ENCODE results near the gene SLC17A8. TPM values are rescaled to one million over a fixed set of nuclear protein-coding genes. Genes with fewer than 3 reads are reported as not detected.
A peak's percentile ranks its signal among the peaks of the same experiment; 100 is the strongest.

The SLC17A8 gene
- total RNA-seq, 1 experiment from 2014 or later: not detected

GRCh38 chr12:100372853-100373640, 16.2 kb downstream of the SLC17A8 start:
- Histone ChIP-seq H2BK120ac (ENCODE audit: low read depth, low read length, poor library complexity, severe bottlenecking) (no peak overlapping the region), H2AK5ac (ENCODE audit: insufficient read length, low read length) (no peak overlapping the region), H3K9me3 (ENCODE audit: control insufficient read depth, low read depth, low read length) (no peaks in the 10 kb centered on the region), H4K8ac (replicated peaks; ENCODE audit: insufficient read length, low read depth, low read length) (no peak overlapping the region), H3K23ac (ENCODE audit: insufficient read length, low read depth, low read length) (no peak overlapping the region), H2BK5ac (ENCODE audit: insufficient read length, low read length) (no peak overlapping the region), H3K56ac (ENCODE audit: insufficient read length, low read depth, low read length) (no peak overlapping the region), H2AFZ (ENCODE audit: low read length) (no peak overlapping the region), H3K79me1 (ENCODE audit: insufficient read depth, low read depth, low read length, poor library complexity, severe bottlenecking) (no peaks in the 10 kb centered on the region), H3K14ac (ENCODE audit: insufficient read depth, low read length) (no peak overlapping the region), H4K91ac (ENCODE audit: insufficient read length, low read depth, low read length) (no peak overlapping the region), H2BK20ac (ENCODE audit: low read depth, low read length, poor library complexity, severe bottlenecking) (no peak overlapping the region), H3K18ac (ENCODE audit: insufficient read length, low read depth, low read length) (no peak overlapping the region), H3K27ac (ENCODE audit: insufficient read length, low read depth, low read length) (no peak overlapping the region), H4K5ac (ENCODE audit: insufficient read length, low read depth, low read length) (no peak overlapping the region), H2BK15ac (ENCODE audit: low read depth, low read length) (no peak overlapping the region), H4K20me1 (ENCODE audit: control insufficient read depth, insufficient read depth, insufficient read length) (no peaks in the 10 kb centered on the region), H2BK12ac (ENCODE audit: insufficient read length, low read depth, low read length) (no peak overlapping the region), H3K4ac (ENCODE audit: low read depth, low read length) (no peak overlapping the region), H3K4me2 (ENCODE audit: insufficient read depth, insufficient read length, low read length) (peak overlapping the region; percentile 23), H3K27me3 (ENCODE audit: insufficient read depth, low read length) (no peaks in the 10 kb centered on the region), H3T11ph (ENCODE audit: low read length) (no peak overlapping the region), H3K79me2 (ENCODE audit: insufficient read depth, low read length) (no peaks in the 10 kb centered on the region), H3K23me2 (ENCODE audit: insufficient read length, low read depth, low read length, poor library complexity, severe bottlenecking) (no peaks in the 10 kb centered on the region), H3K9ac (ENCODE audit: extremely low read depth, insufficient read length, low read length) (no peak overlapping the region), H3K4me1 (ENCODE audit: insufficient read depth, low read length) (peaks cover 9% of the 10 kb centered on the region)
- no CpG with 5 or more reads among the region's 11 CpGs for WGBS (ENCODE audit: extremely low coverage, insufficient read length, low lambda C conversion rate)
- no peak for TF ChIP-seq CTCF (conservative IDR thresholded peaks at IDR 0.05)
- peak overlapping the region; percentile 13 to 48; a peak in 3 of 5 replicates for H3K4me3 Mint-ChIP-seq
- H3K27ac Mint-ChIP-seq: no peak overlapping the region; a peak in 1 of 7 replicates
- H3K9me3 Mint-ChIP-seq: peaks cover 5% of the 10 kb centered on the region in 2 experiments
- peaks cover 4 to 6% (median 5%) of the 10 kb centered on the region in 3 experiments; a peak in 5 of 7 replicates for H3K36me3 Mint-ChIP-seq (ENCODE audit: insufficient read depth in 1 of 3, low read depth in 3 of 3)
- peaks cover 38 to 43% of the 10 kb centered on the region in 2 experiments for H3K4me1 Mint-ChIP-seq
- peak; percentile 48 for DNase-seq
- peaks cover 19% of the 10 kb centered on the region for H3K27me3 Mint-ChIP-seq (ENCODE audit: low read depth)
